HEK293T (cell line): Measurements from ENCODE around the gene ADIPOR2.

Experiments used
- BHLHE40 ChIP-seq: fragments of 450-650 bp; IDR thresholded peaks from 2 replicates; pipeline ENCODE4 v1.6.1; 2016; ENCODE audit warnings: mild to moderate bottlenecking, moderate library complexity, borderline replicate concordance
- FOXA1 ChIP-seq: fragments of 450-650 bp; IDR thresholded peaks from 2 replicates; pipeline ENCODE4 v1.6.1; 2016; ENCODE audit warnings: mild to moderate bottlenecking
- LEF1 ChIP-seq: fragments of 450-650 bp; IDR thresholded peaks from 2 replicates; pipeline ENCODE4 v1.6.1; 2017; ENCODE audit warnings: mild to moderate bottlenecking, borderline replicate concordance
- SP1 ChIP-seq: fragments of 450-650 bp; IDR thresholded peaks from 2 replicates; pipeline ENCODE4 v1.6.1; 2017

DNA sequence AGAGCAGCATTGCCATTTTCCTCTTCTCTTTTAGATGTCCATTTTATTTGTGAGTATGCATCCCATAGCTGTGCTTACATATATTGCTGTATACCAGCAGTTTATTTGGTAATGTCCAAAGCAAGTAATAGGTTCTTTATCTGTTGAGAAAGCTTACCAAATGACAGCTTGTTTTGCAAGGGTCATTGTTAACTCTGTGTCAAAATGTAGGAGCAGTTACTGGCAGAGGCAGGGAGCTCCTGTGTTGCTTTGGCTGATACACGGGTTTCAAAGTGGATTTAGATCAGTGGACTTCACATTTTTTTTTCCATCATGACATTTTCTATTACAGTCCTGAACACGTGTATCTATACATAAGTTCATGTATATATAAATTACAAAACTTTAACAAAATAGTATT is 91.3 kb downstream of the ADIPOR2 start:
- TF ChIP-seq BHLHE40 (no peak), LEF1 (no peak), SP1 (no peak), FOXA1 (no peak)
